Endodermal cell (in vitro differentiated cells): ENCODE measurements around the gene SH2B3. TPM values are rescaled to one million over a fixed set of nuclear protein-coding genes. Genes with fewer than 3 reads are reported as not detected.
"Not testable (repeated sequence)": the region's sequence is repeated elsewhere in the genome, so short reads cannot be mapped to it uniquely, and the experiment has no call there.

Source experiments
- DNase-seq: peaks from one replicate; pipeline ENCODE4 v3.0.0-alpha.2; 2017
- H3K27ac ChIP-seq: 2 replicates; pipeline ENCODE4 v1.5.1; 2013; ENCODE audit warnings: mild to moderate bottlenecking, low read depth, low read length, moderate library complexity
- H3K27me3 ChIP-seq: 2 replicates; pipeline ENCODE4 v1.6.1; 2013; ENCODE audit warnings: mild to moderate bottlenecking, low read length, moderate library complexity; ENCODE audit not compliant: insufficient read depth, control insufficient read depth, poor library complexity, severe bottlenecking
- H3K36me3 ChIP-seq: 2 replicates; pipeline ENCODE4 v1.7.0; 2013; ENCODE audit warnings: mild to moderate bottlenecking, low read length, moderate library complexity; ENCODE audit not compliant: control insufficient read depth, insufficient read depth
- H3K4me1 ChIP-seq: one replicate; pipeline ENCODE4 v1.7.0; 2013; ENCODE audit warnings: low read length; ENCODE audit not compliant: control insufficient read depth, insufficient read depth
- H3K4me3 ChIP-seq: 2 replicates; pipeline ENCODE4 v1.5.1; 2013; ENCODE audit warnings: mild to moderate bottlenecking, low read length, moderate library complexity
- H3K9ac ChIP-seq: 2 replicates; pipeline ENCODE4 v1.6.1; 2013; ENCODE audit warnings: mild to moderate bottlenecking, low read length, moderate library complexity; ENCODE audit not compliant: poor library complexity, severe bottlenecking; ENCODE audit errors: extremely low read depth
- H3K9me3 ChIP-seq: 2 replicates; pipeline ENCODE4 v1.6.1; 2013; ENCODE audit warnings: mild to moderate bottlenecking, low read length, moderate library complexity; ENCODE audit not compliant: control insufficient read depth
- H3K27ac Mint-ChIP-seq: 2 replicates; pipeline ENCODE4 v1.8.0; 2020; ENCODE audit warnings: mixed read lengths
- H3K27me3 Mint-ChIP-seq: 2 replicates; pipeline ENCODE4 v1.8.0; 2021; ENCODE audit warnings: mild to moderate bottlenecking, mixed read lengths; ENCODE audit not compliant: insufficient read depth
- H3K36me3 Mint-ChIP-seq: 2 replicates; pipeline ENCODE4 v1.8.0; 2020; ENCODE audit warnings: low read depth, mixed read lengths
- H3K4me1 Mint-ChIP-seq: 2 replicates; pipeline ENCODE4 v1.8.0; 2020; ENCODE audit warnings: mixed read lengths
- H3K4me3 Mint-ChIP-seq: 2 replicates; pipeline ENCODE4 v1.8.0; 2020; ENCODE audit warnings: mild to moderate bottlenecking, moderate library complexity, mixed read lengths
- H3K9me3 Mint-ChIP-seq: 2 replicates; pipeline ENCODE4 v1.8.0; 2020; ENCODE audit warnings: mild to moderate bottlenecking, mixed read lengths
- WGBS, 2 experiments: methylation state at CpG; one replicate each; pipeline versions ENCODE4 v1.1.5 to v1.1.7; 2013; ENCODE audit warnings: missing lambda C conversion rate in 2 of 2, mixed read lengths in 1 of 2; ENCODE audit not compliant: insufficient coverage in 1 of 2, insufficient read length in 1 of 2; 5-methylcytosine and 5-hydroxymethylcytosine counted together
- total RNA-seq, 2 donors: library from RNA; stranded (reverse); fragmentation: NEBNext Ultra II Directional in 1 of 2; extraction: Animal tissue kit (Norgen Biotek cat#: 25700) in 1 of 2; gene quantifications; 2 replicates in 1 of 2; 3 replicates in 1 of 2; pipeline ENCODE4 v1.2.1, GENCODE V29; 2021
- TF ChIP-seq, protein P1 (sequence below): fragments of 200-600 bp; sonication (generic); conservative IDR thresholded peaks from 2 replicates; pipeline ENCODE4 v1.5.0; 2021; ENCODE audit warnings: antibody characterized with exemption, mild to moderate bottlenecking

Gene SH2B3
- total RNA-seq, 2 donors from 2014 or later: 6.8 to 6.9 TPM

DNA sequence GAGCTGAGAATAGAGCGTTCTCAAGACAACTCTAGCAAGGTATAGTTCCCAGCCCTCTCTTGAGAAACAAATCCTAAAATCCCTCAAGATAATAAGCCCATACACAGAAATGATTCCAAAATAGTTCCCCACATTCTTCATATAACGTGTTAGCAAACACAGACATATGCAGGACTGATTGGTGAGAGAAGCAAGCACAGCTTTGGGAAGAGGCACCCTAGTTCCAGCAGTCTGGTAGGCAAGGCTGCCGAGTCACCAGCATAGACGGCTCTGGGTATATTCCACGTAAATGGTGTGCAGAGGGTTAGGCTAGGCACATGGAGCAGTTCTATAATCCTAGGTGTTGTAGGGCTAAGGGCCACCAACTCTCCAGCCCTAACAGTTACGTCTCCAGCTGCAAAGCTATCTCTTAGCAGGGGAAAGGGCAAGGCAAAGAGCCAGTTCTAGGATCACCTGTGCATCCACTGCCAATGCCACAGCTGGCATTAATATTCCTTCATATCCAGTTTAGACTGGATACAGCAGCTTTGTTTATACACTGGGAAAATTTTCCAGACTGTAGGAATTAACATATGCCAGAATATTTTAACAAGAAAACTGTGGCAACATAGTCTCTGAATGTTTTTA lies 52.9 kb downstream of the SH2B3 start:
- no peaks in the 10 kb centered on the region for H3K9me3 Mint-ChIP-seq
- no peak overlapping the region for H3K27ac ChIP-seq
- WGBS, 2 experiments: 94 to 95% methylated on average over 6 of the region's 6 CpGs

DNA sequence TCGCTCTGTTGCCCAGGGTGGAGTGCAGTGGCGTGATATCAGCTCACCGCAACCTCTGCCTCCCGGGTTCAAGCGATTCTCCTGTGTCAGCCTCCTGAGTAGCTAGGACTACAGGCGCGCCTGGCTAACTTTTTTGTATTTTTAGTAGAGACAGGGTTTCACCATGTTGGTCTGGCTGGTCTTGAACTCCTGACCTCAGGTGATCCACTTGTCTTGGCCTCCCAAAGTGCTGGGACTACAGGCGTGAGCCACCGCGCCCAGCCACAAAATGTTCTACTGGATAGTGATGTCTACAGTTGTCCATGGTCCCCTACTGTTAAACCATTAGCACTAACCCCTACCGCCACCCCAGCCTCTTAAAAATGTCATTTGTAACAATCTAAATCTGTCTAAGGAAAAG lies 54.4 kb downstream of the SH2B3 start:
- not testable (repeated sequence) for H3K27me3 Mint-ChIP-seq, H3K4me1 ChIP-seq, H3K27ac Mint-ChIP-seq, H3K9me3 Mint-ChIP-seq, H3K9ac ChIP-seq, H3K4me3 Mint-ChIP-seq, H3K27me3 ChIP-seq, H3K27ac ChIP-seq, H3K9me3 ChIP-seq, H3K4me3 ChIP-seq, H3K4me1 Mint-ChIP-seq
- peaks cover 55% of the 10 kb centered on the region for H3K36me3 ChIP-seq
- peak; percentile 16 for DNase-seq
- peaks cover 47% of the 10 kb centered on the region for H3K36me3 Mint-ChIP-seq
- WGBS, 2 experiments: 92 to 96% methylated on average over 8 to 11 of the region's 11 CpGs

More for the DNA sequence above, 52.9 kb downstream of the SH2B3 start:
- Mint-ChIP-seq H3K36me3 (peaks cover 46% of the 10 kb centered on the region), H3K4me1 (peaks cover 7% of the 10 kb centered on the region), H3K4me3 (no peak overlapping the region), H3K27me3 (no peaks in the 10 kb centered on the region), H3K27ac (peak overlapping the region; percentile 69)
- peak; percentile 36 for DNase-seq
- Histone ChIP-seq H3K9ac (no peak overlapping the region), H3K4me1 (peaks cover 6% of the 10 kb centered on the region), H3K4me3 (no peak overlapping the region), H3K27me3 (no peaks in the 10 kb centered on the region), H3K9me3 (no peaks in the 10 kb centered on the region), H3K36me3 (peaks cover 56% of the 10 kb centered on the region)
- TF ChIP-seq, protein P1, sequence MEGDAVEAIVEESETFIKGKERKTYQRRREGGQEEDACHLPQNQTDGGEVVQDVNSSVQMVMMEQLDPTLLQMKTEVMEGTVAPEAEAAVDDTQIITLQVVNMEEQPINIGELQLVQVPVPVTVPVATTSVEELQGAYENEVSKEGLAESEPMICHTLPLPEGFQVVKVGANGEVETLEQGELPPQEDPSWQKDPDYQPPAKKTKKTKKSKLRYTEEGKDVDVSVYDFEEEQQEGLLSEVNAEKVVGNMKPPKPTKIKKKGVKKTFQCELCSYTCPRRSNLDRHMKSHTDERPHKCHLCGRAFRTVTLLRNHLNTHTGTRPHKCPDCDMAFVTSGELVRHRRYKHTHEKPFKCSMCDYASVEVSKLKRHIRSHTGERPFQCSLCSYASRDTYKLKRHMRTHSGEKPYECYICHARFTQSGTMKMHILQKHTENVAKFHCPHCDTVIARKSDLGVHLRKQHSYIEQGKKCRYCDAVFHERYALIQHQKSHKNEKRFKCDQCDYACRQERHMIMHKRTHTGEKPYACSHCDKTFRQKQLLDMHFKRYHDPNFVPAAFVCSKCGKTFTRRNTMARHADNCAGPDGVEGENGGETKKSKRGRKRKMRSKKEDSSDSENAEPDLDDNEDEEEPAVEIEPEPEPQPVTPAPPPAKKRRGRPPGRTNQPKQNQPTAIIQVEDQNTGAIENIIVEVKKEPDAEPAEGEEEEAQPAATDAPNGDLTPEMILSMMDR: no peak

DNA sequence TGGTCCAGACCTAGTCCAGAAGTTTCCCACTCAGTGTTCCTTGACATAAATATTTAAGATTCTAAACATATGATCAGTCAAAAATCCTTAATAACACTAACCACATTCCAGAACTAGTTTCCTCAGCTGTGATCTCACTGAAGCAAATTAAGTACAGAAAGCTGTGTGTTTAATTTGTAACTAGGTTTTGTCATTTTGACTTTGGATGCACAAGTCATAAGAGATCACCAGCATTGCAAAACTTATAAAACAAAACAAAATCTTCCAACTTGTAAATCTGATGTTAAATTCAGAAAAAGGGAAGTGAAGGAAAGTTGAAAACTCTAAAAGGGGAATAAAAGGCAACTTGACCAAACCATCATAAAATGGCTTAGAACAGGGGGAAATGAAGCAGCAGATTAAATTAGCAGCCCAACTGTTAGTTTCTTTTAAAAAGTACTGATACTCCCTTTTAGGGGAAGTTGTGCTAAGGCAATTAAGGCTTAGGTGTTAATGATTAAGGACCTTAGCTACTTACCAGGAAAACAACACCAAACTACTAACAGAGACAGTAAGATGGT lies 56.6 kb downstream of the SH2B3 start:
- H3K27ac Mint-ChIP-seq: peak overlapping the region; percentile 68
- peaks cover 39% of the 10 kb centered on the region for H3K36me3 ChIP-seq
- peaks cover 6% of the 10 kb centered on the region for H3K4me1 ChIP-seq
- DNase-seq: no peak
- no peak overlapping the region for H3K9ac ChIP-seq
- H3K27ac ChIP-seq: no peak overlapping the region
- peak overlapping the region; percentile 5 for H3K4me3 Mint-ChIP-seq
- no peaks in the 10 kb centered on the region for H3K27me3 ChIP-seq
- H3K4me1 Mint-ChIP-seq: peaks cover 7% of the 10 kb centered on the region
- H3K27me3 Mint-ChIP-seq: no peaks in the 10 kb centered on the region
- TF ChIP-seq, protein P1: no peak
- no peak overlapping the region for H3K4me3 ChIP-seq
- H3K9me3 Mint-ChIP-seq: no peaks in the 10 kb centered on the region
- H3K36me3 Mint-ChIP-seq: peaks cover 39% of the 10 kb centered on the region
- H3K9me3 ChIP-seq: no peaks in the 10 kb centered on the region
